ENCODE measurements around the gene AMBRA1. TPM values are rescaled to one million over a fixed set of nuclear protein-coding genes. Genes with fewer than 3 reads are reported as not detected.

Gene AMBRA1
- total RNA-seq, 1 donor from 2014 or later = 25.1 TPM

- TF ChIP-seq CTCF (IDR thresholded peaks at IDR 0.05) = no peak
- Mint-ChIP-seq H3K36me3 (ENCODE audit: low read depth) (peaks cover 9% of the 10 kb centered on the region), H3K9me3 (ENCODE audit: low read depth) (no peaks in the 10 kb centered on the region), H3K27ac (ENCODE audit: unreplicated experiment) (no peak overlapping the region), H3K4me1 (ENCODE audit: low read depth) (no peaks in the 10 kb centered on the region), H3K27me3 (ENCODE audit: low read depth) (no peaks in the 10 kb centered on the region), H3K4me3 (ENCODE audit: unreplicated experiment) (no peak overlapping the region)
- no peak for DNase-seq (ENCODE audit: low spot score)
Measured at GRCh38 chr11:46640036-46640788, 46.4 kb upstream of the AMBRA1 start.

- Mint-ChIP-seq H3K4me1 (ENCODE audit: low read depth) (no peaks in the 10 kb centered on the region), H3K9me3 (ENCODE audit: low read depth) (no peaks in the 10 kb centered on the region), H3K27me3 (ENCODE audit: low read depth) (no peaks in the 10 kb centered on the region), H3K27ac (ENCODE audit: unreplicated experiment) (no peak overlapping the region), H3K36me3 (ENCODE audit: low read depth) (peaks cover 8% of the 10 kb centered on the region), H3K4me3 (ENCODE audit: unreplicated experiment) (no peak overlapping the region)
- DNase-seq (ENCODE audit: low spot score) = no peak
- TF ChIP-seq CTCF (IDR thresholded peaks at IDR 0.05) = no peak
Measured at GRCh38 chr11:46639197-46639839, 45.5 kb upstream of the AMBRA1 start.

- Mint-ChIP-seq H3K27ac (ENCODE audit: unreplicated experiment) (no peak overlapping the region), H3K9me3 (ENCODE audit: low read depth) (no peaks in the 10 kb centered on the region), H3K4me3 (ENCODE audit: unreplicated experiment) (no peak overlapping the region), H3K4me1 (ENCODE audit: low read depth) (no peaks in the 10 kb centered on the region), H3K36me3 (ENCODE audit: low read depth) (peaks cover 6% of the 10 kb centered on the region), H3K27me3 (ENCODE audit: low read depth) (no peaks in the 10 kb centered on the region)
- DNase-seq (ENCODE audit: low spot score) = no peak
- no peak for TF ChIP-seq CTCF (IDR thresholded peaks at IDR 0.05)
Measured at GRCh38 chr11:46637546-46637945, 43.7 kb upstream of the AMBRA1 start.

- no peaks in the 10 kb centered on the region for H3K9me3 Mint-ChIP-seq (ENCODE audit: low read depth)
- no peak for TF ChIP-seq CTCF (IDR thresholded peaks at IDR 0.05)
- no peaks in the 10 kb centered on the region for H3K4me1 Mint-ChIP-seq (ENCODE audit: low read depth)
- H3K27ac Mint-ChIP-seq (ENCODE audit: unreplicated experiment) = no peak overlapping the region
- no peaks in the 10 kb centered on the region for H3K27me3 Mint-ChIP-seq (ENCODE audit: low read depth)
- H3K4me3 Mint-ChIP-seq (ENCODE audit: unreplicated experiment) = no peak overlapping the region
- peaks cover 11% of the 10 kb centered on the region for H3K36me3 Mint-ChIP-seq (ENCODE audit: low read depth)
- no peak for DNase-seq (ENCODE audit: low spot score)
Measured at GRCh38 chr11:46635557-46636139, 41.8 kb upstream of the AMBRA1 start.

DNA sequence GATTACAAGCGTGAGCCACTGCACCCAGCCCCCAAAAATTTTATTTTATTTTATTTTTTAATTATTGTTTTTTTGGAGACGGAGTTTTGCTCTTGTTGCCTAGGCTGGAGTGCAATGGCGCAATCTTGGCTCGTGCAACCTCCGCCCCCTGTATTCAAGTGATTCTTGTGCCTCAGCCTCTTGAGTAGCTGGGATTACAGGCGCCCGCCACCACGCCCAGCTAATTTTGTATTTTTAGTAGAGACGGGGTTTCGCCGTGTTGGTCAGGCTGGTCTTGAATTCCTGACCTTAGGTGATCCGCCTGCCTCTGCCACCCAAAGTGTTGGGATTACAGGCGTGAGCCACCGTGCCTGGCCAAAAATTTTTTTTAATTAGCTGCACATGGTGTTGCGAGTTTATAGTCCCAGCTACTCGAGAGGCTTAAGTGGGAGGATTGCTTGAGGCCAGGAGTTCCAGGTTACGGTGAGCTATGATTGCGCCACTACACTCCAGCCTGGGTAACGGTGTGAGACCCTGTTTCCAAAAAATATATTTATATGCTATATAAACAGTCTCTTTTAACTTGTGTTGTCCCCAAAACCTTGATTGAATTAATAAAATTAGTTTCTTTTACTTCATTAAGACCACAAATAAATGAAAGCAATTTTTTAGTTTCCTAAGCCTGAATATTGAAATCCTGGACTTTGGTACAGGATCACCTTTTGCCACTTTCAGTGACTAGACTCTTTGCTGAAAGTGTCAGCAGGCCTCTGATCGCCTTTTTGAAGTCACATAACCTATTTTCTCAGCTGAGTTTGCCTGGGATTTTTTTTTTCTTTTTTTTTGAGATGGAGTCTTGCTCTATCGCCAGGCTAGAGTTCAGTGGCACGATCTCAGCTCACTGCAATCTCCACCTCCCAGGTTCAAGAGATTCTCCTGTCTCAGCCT lies 39.7 kb upstream of the AMBRA1 start:
- no peak overlapping the region for H3K27ac Mint-ChIP-seq (ENCODE audit: unreplicated experiment)
- H3K36me3 Mint-ChIP-seq (ENCODE audit: low read depth) = peaks cover 9% of the 10 kb centered on the region
- no peak overlapping the region for H3K4me3 Mint-ChIP-seq (ENCODE audit: unreplicated experiment)

More for the DNA sequence above, 39.7 kb upstream of the AMBRA1 start:
- Mint-ChIP-seq H3K9me3 (ENCODE audit: low read depth) (no peaks in the 10 kb centered on the region), H3K27me3 (ENCODE audit: low read depth) (no peaks in the 10 kb centered on the region), H3K4me1 (ENCODE audit: low read depth) (no peaks in the 10 kb centered on the region)
- no peak for DNase-seq (ENCODE audit: low spot score)
- no peak for TF ChIP-seq CTCF (IDR thresholded peaks at IDR 0.05)

Data from chondrocyte (in vitro differentiated cells).